MM.1S (cell line): ENCODE data around the gene FARP1.
"Not testable (repeated sequence)": the region's sequence is repeated elsewhere in the genome, so short reads cannot be mapped to it uniquely, and the experiment has no call there.

Experiments
- CTCF ChIP-seq: fragments of 300-600 bp; sonication (generic); IDR thresholded peaks from 2 replicates; pipeline ENCODE4 v1.5.1; 2016; ENCODE audit warnings: antibody characterized with exemption, low read length, mixed read lengths
- EZH2 ChIP-seq: fragments of 300-600 bp; sonication (generic); optimal IDR thresholded peaks from 2 replicates; pipeline ENCODE3; 2017; ENCODE audit warnings: low read depth, mild to moderate bottlenecking, antibody characterized with exemption, low read length, mixed read lengths
- EZH2phosphoT487 ChIP-seq: fragments of 300-600 bp; sonication (generic); IDR thresholded peaks from 2 replicates; pipeline ENCODE4 v1.6.1; 2018; ENCODE audit warnings: antibody characterized with exemption, low read length

GRCh38 chr13:98369520-98369919 lies 226.6 kb downstream of the FARP1 start:
- TF ChIP-seq CTCF, EZH2, EZH2phosphoT487: not testable (repeated sequence)
